Measurements from ENCODE around the gene AFF3.

Gene AFF3

GRCh38 chr2:99565227-99565626 is 577.2 kb downstream of the AFF3 start:
- TF ChIP-seq CTCF (conservative IDR thresholded peaks at IDR 0.05; ENCODE audit: low read depth, low read length), result no peak
- H3K4me3 ChIP-seq (ENCODE audit: low read depth, low read length), result no peak overlapping the region
- no peak for DNase-seq (ENCODE audit: low read depth)

GRCh38 chr2:99562516-99562915 is 579.9 kb downstream of the AFF3 start:
- no peak for DNase-seq (ENCODE audit: low read depth)
- no peak overlapping the region for H3K4me3 ChIP-seq (ENCODE audit: low read depth, low read length)
- no peak for TF ChIP-seq CTCF (conservative IDR thresholded peaks at IDR 0.05; ENCODE audit: low read depth, low read length)

DNA sequence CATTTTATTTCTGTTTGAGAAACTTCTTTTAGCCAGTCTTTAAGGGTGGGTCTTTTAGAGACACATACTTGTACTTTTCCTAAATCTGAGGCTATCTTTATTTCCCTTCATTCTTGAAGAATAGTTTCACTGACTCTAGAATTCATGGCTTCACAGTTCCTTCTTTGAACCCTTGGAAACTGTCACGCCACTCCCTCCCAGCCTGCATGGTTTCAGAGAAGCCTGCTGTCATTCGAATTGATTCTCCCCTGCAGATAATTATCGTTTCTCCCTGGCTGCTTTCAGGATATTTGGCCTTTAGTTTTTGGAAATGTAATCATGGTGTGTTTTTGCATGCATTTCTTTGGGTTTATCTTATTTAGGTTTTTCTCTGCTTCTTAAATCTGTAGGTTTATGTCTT is 580.6 kb downstream of the AFF3 start:
- no peak for TF ChIP-seq CTCF (conservative IDR thresholded peaks at IDR 0.05; ENCODE audit: low read depth, low read length)
- DNase-seq (ENCODE audit: low read depth), result no peak
- H3K4me3 ChIP-seq (ENCODE audit: low read depth, low read length), result no peak overlapping the region

- peak; percentile 99 for TF ChIP-seq CTCF (conservative IDR thresholded peaks at IDR 0.05; ENCODE audit: low read depth, low read length)
- peak; percentile 80 for DNase-seq (ENCODE audit: low read depth)
- no peak overlapping the region for H3K4me3 ChIP-seq (ENCODE audit: low read depth, low read length)
Measured at GRCh38 chr2:99559075-99559662, 583.2 kb downstream of the AFF3 start.

GRCh38 chr2:99555404-99555803 is 587.0 kb downstream of the AFF3 start:
- H3K4me3 ChIP-seq (ENCODE audit: low read depth, low read length), result no peak overlapping the region
- no peak for TF ChIP-seq CTCF (conservative IDR thresholded peaks at IDR 0.05; ENCODE audit: low read depth, low read length)
- no peak for DNase-seq (ENCODE audit: low read depth)

DNA sequence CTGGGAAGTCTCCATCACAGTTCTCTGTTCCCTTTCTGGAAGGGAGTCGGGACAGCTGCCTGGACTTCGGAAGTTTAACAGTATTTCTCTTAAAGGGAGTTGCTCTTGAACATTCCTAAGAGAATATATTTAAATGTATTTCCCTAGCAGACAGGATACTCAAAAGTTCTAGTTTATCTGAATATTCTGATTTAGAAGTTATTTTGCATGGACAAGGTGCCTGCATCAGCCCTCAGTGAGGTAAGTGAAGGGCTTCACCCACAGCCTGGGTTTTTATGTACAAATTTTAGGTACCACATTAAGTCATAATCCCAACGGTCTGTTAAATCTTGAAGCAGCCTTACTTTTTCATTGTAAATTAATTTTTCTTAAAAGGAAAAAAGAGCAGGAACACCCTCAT is 587.5 kb downstream of the AFF3 start:
- TF ChIP-seq CTCF (conservative IDR thresholded peaks at IDR 0.05; ENCODE audit: low read depth, low read length), result no peak
- no peak for DNase-seq (ENCODE audit: low read depth)
- H3K4me3 ChIP-seq (ENCODE audit: low read depth, low read length), result no peak overlapping the region

- no peak overlapping the region for H3K4me3 ChIP-seq (ENCODE audit: low read depth, low read length)
- no peak for TF ChIP-seq CTCF (conservative IDR thresholded peaks at IDR 0.05; ENCODE audit: low read depth, low read length)
- no peak for DNase-seq (ENCODE audit: low read depth)
Measured at GRCh38 chr2:99554238-99554637, 588.2 kb downstream of the AFF3 start.

Measured in choroid plexus epithelial cell (primary cell).